Activated naive CD8-positive, alpha-beta T cell treated with anti-CD3 and anti-CD28 coated beads, Interleukin-2, amount 10 ng/mL, durations not matched to agents 7 days and 5 days (primary cell): Measurements from ENCODE around the gene UPF3B. TPM values are rescaled to one million over a fixed set of nuclear protein-coding genes. Genes with fewer than 3 reads are reported as not detected.
A peak's percentile ranks its signal among the peaks of the same experiment; 100 is the strongest.

Experiments used
- ATAC-seq: fragments of 150-1000 bp; cut with Tn5 transposase; one replicate; pipeline ENCODE4 v1.10.0; 2021; ENCODE audit warnings: low read depth, moderate library complexity
- POLR2A ChIA-PET: fragments of 350-600 bp; sonication (Branson Sonifier 250); formaldehyde crosslinking; loops from one replicate; lab custom pipeline; 2021; ENCODE audit warnings: antibody characterized with exemption; lab: Charles Lee
- DNase-seq: peaks from one replicate; pipeline ENCODE4 v3.0.0; 2021
- H3K27ac Mint-ChIP-seq: one replicate; pipeline ENCODE4 v1.8.0; 2022; ENCODE audit warnings: mild to moderate bottlenecking, mixed read lengths
- H3K27me3 Mint-ChIP-seq: one replicate; pipeline ENCODE4 v1.8.0; 2022; ENCODE audit warnings: mild to moderate bottlenecking, moderate library complexity, mixed read lengths
- H3K36me3 Mint-ChIP-seq: one replicate; pipeline ENCODE4 v1.8.0; 2021; ENCODE audit warnings: mild to moderate bottlenecking, mixed read lengths
- H3K4me1 Mint-ChIP-seq: one replicate; pipeline ENCODE4 v1.8.0; 2021; ENCODE audit warnings: mixed read lengths
- H3K4me3 Mint-ChIP-seq: one replicate; pipeline ENCODE4 v1.8.0; 2022; ENCODE audit warnings: mild to moderate bottlenecking, moderate library complexity, mixed read lengths
- H3K9me3 Mint-ChIP-seq: one replicate; pipeline ENCODE4 v1.8.0; 2021; ENCODE audit warnings: mixed read lengths
- total RNA-seq, 2 experiments: library from RNA; stranded (reverse); gene quantifications; one replicate each; pipeline ENCODE4 v1.2.3, GENCODE V29; 2021

The UPF3B gene
- total RNA-seq, 2 experiments from 2014 or later = 11.1 to 11.3 TPM

GRCh38 chrX:119802546-119802945 is 50.2 kb downstream of the UPF3B start:
- no peak for DNase-seq
- Mint-ChIP-seq H3K4me3 (no peak overlapping the region), H3K4me1 (no peaks in the 10 kb centered on the region), H3K36me3 (peaks cover 7% of the 10 kb centered on the region), H3K27ac (no peak overlapping the region), H3K9me3 (peaks cover 3% of the 10 kb centered on the region), H3K27me3 (no peaks in the 10 kb centered on the region)
- no peak for ATAC-seq
- POLR2A ChIA-PET = no interaction called here

DNA sequence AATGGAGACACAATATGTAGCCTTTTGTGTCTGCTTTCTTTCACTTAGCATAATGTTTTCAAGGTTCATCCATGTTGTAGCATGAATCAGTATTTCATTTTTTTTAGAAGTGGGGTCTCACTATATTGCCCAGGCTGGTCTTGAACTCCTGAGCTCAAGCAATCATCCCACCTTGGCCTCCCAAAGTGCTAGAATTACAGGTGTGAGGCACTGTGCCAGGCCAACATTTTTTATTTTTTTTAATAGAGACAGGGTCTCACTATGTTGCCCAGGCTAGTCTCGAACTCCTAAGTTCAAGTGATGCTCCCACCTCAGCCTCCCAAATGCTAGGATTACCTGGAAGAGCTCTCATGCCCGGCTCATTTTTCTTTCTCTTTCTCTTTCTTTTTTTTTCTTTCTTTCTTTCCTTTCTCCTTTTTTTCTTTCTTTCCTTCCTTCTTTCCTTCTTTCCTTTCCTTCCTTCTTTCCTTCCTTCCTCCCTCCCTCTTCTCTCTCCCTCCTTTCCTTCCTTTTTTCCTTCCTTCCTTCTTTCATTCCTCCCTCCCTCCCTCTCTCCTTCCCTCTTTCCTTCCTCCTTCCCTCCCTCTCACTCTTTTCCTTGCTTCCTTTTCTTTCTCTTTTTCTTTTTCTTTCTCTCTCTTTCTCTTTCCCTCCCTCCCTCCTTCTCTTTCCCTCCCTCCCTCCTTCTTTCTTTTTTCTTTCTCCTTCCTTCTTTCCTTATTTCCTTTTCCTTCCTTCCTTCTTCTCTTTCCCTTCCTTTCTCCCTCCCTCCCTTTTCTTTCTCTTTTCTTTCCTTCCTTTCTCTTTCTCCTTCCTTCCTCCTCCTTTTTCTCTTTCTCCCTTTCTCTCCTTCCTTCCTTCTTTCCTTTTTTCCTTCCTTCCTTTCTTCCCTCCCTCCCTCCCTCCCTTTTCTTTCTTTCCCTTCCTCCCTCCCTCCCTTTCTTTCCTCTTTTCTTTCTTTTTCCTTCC is 51.2 kb downstream of the UPF3B start:
- ATAC-seq (no peak), DNase-seq (no peak)
- Mint-ChIP-seq H3K36me3 (peaks cover 7% of the 10 kb centered on the region), H3K27ac (no peak overlapping the region), H3K4me1 (no peaks in the 10 kb centered on the region), H3K9me3 (peaks cover 3% of the 10 kb centered on the region), H3K4me3 (no peak overlapping the region), H3K27me3 (no peaks in the 10 kb centered on the region)
- POLR2A ChIA-PET = no interaction called here

DNA sequence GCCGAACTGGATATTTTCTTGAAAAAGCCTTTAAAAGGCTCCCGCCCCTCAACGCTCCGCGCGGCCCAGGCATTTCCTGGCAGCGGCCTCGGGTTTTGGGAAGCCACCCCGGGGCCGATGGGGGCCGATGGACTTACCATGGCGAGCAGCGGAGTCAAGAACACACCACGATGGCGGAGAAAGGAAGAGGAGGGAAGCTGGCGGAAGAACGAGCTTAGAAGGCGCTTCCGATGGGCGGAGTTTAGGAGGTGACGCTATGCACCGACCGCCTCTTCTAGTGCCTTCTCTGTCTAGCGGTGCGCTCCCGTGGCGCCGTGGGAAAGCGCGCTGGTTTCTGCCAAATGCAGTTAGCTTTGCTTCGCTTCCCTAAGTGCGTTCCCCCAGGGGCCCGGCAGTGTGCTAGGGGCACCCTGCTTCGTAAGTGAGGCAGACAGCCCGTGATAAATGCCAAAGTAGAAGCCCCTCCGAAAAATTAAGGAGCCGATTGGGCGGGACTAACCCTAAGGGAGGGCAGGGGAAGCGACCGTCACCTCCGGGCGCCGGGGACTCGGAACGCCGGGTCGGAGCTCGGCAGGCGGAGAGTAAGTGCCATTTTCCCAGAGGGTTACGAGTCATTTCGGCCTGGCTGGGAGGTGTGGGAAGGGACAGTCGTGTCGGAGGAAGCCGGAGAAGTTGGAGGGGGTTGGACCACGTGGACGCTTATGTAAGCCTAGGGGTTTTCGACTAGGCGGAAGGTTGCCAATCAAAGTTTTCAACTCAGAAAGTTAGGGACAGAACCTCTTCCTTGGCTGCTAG is 61.1 kb downstream of the UPF3B start, which contains the start of gene RPL39:
Gene RPL39, minus strand, starts transcription at position 194 of the 795 bp plus-strand sequence. Its CDS starts 54 bp downstream, at position 140.
- Mint-ChIP-seq H3K27ac (peak within 1 kb of the TSS; percentile 94), H3K27me3 (no peaks in the 10 kb centered on the region), H3K9me3 (no peaks in the 10 kb centered on the region), H3K4me3 (peak within 1 kb of the TSS; percentile 95), H3K4me1 (peaks cover 11% of the 10 kb centered on the region), H3K36me3 (peaks cover 3% of the 10 kb centered on the region)
- ATAC-seq (peak; percentile 94), DNase-seq (peak; percentile 75)
- POLR2A ChIA-PET = interaction anchor here (0.5 to 2.8 kb wide), 29 partner anchors 12 to 459 kb away, joined by 3 to 25 read pairs (median 3); partner anchors contain the start of genes NKRF, SEPTIN6, SOWAHD and UBE2A

DNA sequence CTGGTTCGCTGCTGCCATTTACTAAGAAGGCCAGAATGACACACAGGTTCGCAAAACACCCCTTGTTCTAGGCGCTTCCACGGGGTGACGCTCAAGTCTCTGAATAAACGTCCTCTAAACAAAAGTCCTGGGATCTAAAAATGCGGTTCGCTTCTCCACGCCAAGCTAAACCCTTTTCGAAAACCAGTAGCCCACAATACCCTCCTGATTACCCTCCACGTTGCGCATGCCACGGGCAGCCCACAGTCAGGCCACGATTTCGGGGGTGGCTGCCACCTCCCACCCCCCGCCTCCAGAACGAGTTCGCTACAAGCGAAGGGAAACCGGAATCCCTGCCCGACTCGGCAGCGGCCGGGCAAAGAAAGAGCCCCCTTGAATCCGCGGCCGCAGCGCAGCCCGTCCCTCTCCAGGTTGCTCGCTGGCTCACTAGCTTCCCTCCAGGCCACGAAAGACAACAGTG is 61.8 kb downstream of the UPF3B start:
- peaks cover 3% of the 10 kb centered on the region for H3K36me3 Mint-ChIP-seq
- H3K4me1 Mint-ChIP-seq = peaks cover 11% of the 10 kb centered on the region
- H3K4me3 Mint-ChIP-seq = peak overlapping the region; percentile 95

GRCh38 chrX:119784747-119785446 is 67.9 kb downstream of the UPF3B start:
- DNase-seq (peak; percentile 40), ATAC-seq (peak; percentile 72)
- no peaks in the 10 kb centered on the region for H3K9me3 Mint-ChIP-seq
- H3K27ac Mint-ChIP-seq = no peak overlapping the region
- POLR2A ChIA-PET = interaction anchor here (1.0 to 1.6 kb wide), 3 partner anchors 14 to 28 kb away, joined by 3 to 6 read pairs (median 5); partner anchors contain the start of gene SOWAHD
- peaks cover 14% of the 10 kb centered on the region for H3K4me1 Mint-ChIP-seq
- H3K4me3 Mint-ChIP-seq = no peak overlapping the region
- H3K27me3 Mint-ChIP-seq = no peaks in the 10 kb centered on the region
- peaks cover 9% of the 10 kb centered on the region for H3K36me3 Mint-ChIP-seq

More for the DNA sequence above, 61.8 kb downstream of the UPF3B start:
- Mint-ChIP-seq H3K27me3 (no peaks in the 10 kb centered on the region), H3K27ac (peak overlapping the region; percentile 94), H3K9me3 (no peaks in the 10 kb centered on the region)
- ATAC-seq (peak; percentile 11), DNase-seq (no peak)
- POLR2A ChIA-PET = interaction anchor here (0.7 to 2.8 kb wide), 22 partner anchors 11 to 217 kb away, joined by 3 to 25 read pairs (median 5); partner anchors contain the start of genes NKRF, SEPTIN6, SOWAHD and UBE2A

Other genes with a start within 250 kb of the UPF3B start
- gene NKRF, start 246.5 kb downstream of the UPF3B start, total RNA-seq = 10 to 100 TPM; 14.3 to 14.4 TPM
- gene SEPTIN6, start 159.8 kb downstream of the UPF3B start, total RNA-seq = 100 to 1,000 TPM; 257 to 274 TPM
- gene SOWAHD, start 94.4 kb downstream of the UPF3B start, total RNA-seq = 1 to 10 TPM; 1.7 to 2.1 TPM
- 1,000 to 10,000 TPM; 2,169 to 2,323 TPM for gene RPL39, start 61.3 kb downstream of the UPF3B start, total RNA-seq
- gene RNF113A, start 18.8 kb upstream of the UPF3B start, total RNA-seq = 10 to 100 TPM; 36.7 to 37.5 TPM
- gene NDUFA1, start 18.9 kb upstream of the UPF3B start, total RNA-seq = 10 to 100 TPM; 93.1 to 98.1 TPM
- gene AKAP14, start 42.9 kb upstream of the UPF3B start, total RNA-seq = not detected
- gene NKAP, start 90.8 kb upstream of the UPF3B start, total RNA-seq = 10 to 100 TPM; 10.3 to 11.4 TPM
- gene RHOXF2B, start 224.7 kb upstream of the UPF3B start, total RNA-seq = not detected